SU-DHL-6 (cell line): Measurements from ENCODE around the gene DIAPH2.

Experiments
- CTCF ChIP-seq: fragments of 200-600 bp; sonication (generic); IDR thresholded peaks from one replicate; pipeline ENCODE4 v1.5.1; 2017; ENCODE audit warnings: antibody characterized with exemption, mild to moderate bottlenecking, low read length, moderate library complexity; ENCODE audit not compliant: insufficient read depth, poor library complexity, severe bottlenecking
- EZH2phosphoT487 ChIP-seq: fragments of 200-600 bp; sonication (generic), shearing (Covaris generic); conservative IDR thresholded peaks from 2 replicates; pipeline ENCODE4 v1.6.1; 2018; ENCODE audit warnings: mild to moderate bottlenecking, antibody characterized with exemption, low read length, moderate library complexity, mixed read lengths

GRCh38 chrX:97308171-97308570 is 623.5 kb downstream of the DIAPH2 start:
- no peak for TF ChIP-seq CTCF
- no peak for TF ChIP-seq EZH2phosphoT487
